ENCODE measurements around the gene MAPK11. TPM values are rescaled to one million over a fixed set of nuclear protein-coding genes. Genes with fewer than 3 reads are reported as not detected.

Gene MAPK11
- total RNA-seq, 1 donor: 1.3 TPM

GRCh38 chr22:50217543-50218152, 52.5 kb downstream of the MAPK11 start:
- H3K4me1 ChIP-seq (ENCODE audit: insufficient read depth, low read length): no peaks in the 10 kb centered on the region

DNA sequence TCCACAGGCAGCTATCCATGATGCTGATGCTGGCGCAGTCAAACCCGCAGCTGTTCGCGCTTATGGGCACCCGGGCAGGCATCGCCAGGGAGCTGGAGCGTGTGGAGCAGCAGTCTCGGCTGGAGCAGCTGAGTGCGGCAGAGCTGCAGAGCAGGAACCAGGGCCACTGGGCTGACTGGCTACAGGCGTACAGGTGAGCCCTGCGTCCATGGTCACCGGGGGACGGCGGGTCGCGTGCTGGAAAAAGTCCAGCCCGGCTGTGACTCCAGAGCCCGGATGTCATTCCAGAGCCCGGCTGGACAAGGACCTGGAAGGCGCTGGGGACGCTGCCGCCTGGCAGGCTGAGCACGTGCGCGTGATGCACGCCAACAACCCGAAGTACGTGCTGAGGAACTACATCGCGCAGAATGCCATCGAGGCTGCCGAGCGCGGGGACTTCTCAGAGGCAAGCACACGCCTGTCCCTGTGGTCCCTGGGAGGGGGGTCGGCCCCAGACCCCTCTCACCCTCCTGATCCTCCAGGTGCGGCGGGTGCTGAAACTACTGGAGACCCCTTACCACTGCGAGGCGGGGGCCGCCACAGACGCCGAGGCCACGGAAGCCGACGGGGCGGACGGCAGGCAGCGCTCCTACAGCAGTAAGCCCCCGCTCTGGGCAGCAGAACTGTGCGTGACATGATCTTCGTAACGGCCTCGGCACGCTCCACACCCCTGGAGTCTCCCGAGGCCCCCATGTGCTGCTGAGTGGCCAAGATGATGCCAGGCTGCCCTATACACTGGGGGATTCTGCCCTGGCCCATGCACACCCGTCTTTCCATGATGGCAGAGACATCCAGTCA, 53.3 kb downstream of the MAPK11 start:
- Histone ChIP-seq H3K4me1 (ENCODE audit: insufficient read depth, low read length) (no peaks in the 10 kb centered on the region), H3K4me3 (ENCODE audit: low read length) (no peak overlapping the region), H3K9me3 (ENCODE audit: low read depth, low read length) (no peaks in the 10 kb centered on the region), H3K27me3 (ENCODE audit: insufficient read depth, low read length) (no peaks in the 10 kb centered on the region)

More at GRCh38 chr22:50217543-50218152, 52.5 kb downstream of the MAPK11 start:
- Histone ChIP-seq H3K27me3 (ENCODE audit: insufficient read depth, low read length) (no peaks in the 10 kb centered on the region), H3K4me3 (ENCODE audit: low read length) (no peak overlapping the region), H3K9me3 (ENCODE audit: low read depth, low read length) (no peaks in the 10 kb centered on the region)

- no peaks in the 10 kb centered on the region for H3K4me1 ChIP-seq (ENCODE audit: insufficient read depth, low read length)
- no peaks in the 10 kb centered on the region for H3K27me3 ChIP-seq (ENCODE audit: insufficient read depth, low read length)
- H3K9me3 ChIP-seq (ENCODE audit: low read depth, low read length): no peaks in the 10 kb centered on the region
- no peak overlapping the region for H3K4me3 ChIP-seq (ENCODE audit: low read length)
Measured at GRCh38 chr22:50216055-50216683, 54.0 kb downstream of the MAPK11 start.

DNA sequence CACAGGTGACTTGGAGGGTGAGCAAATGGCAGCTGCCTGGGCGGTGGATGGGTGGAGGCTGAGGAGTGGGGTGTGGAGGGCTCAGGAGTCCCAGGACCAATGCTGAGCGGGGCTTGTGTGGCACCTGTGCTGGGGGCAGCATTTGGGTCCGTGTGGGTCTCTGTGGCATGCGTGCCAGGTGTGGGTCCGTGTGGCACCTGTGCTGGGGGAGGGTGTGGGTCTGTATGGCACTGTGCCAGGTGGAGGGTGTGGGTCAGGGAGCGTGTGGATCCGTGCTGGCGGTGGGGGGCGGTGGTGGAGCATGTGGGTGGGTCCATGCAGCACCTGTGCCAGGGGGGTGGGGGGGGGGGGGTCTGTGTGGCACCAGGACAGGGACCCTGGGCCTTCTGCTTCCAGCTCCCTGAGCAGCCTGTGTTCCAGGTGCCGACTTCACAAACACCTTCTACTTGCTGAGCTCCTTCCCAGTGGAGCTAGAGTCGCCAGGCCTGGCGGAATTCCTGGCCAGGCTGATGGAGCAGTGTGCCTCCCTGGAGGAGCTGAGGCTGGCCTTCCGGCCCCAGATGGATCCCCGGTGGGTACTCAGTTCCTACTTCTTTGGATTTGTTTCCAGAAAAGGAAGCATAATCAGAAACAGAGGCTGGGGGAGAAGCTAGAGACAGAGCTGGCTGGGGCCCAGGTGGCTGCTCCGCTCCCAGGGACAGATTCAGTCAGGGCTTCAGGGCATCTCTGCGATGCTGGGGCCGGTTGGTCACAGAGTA, 54.7 kb downstream of the MAPK11 start:
- Histone ChIP-seq H3K27me3 (ENCODE audit: insufficient read depth, low read length) (no peaks in the 10 kb centered on the region), H3K4me3 (ENCODE audit: low read length) (no peak overlapping the region), H3K9me3 (ENCODE audit: low read depth, low read length) (no peaks in the 10 kb centered on the region), H3K4me1 (ENCODE audit: insufficient read depth, low read length) (no peaks in the 10 kb centered on the region)

Other genes starting within 250 kb of the MAPK11 start
- not detected for gene TTLL8, start 212.1 kb downstream of the MAPK11 start, total RNA-seq
- gene MLC1, start 185.0 kb downstream of the MAPK11 start, total RNA-seq: 2.8 TPM
- gene MOV10L1, start 180.4 kb downstream of the MAPK11 start, total RNA-seq: not detected
- 0.94 TPM for gene PANX2, start 99.6 kb downstream of the MAPK11 start, total RNA-seq
- 44.0 TPM for gene TRABD, start 84.5 kb downstream of the MAPK11 start, total RNA-seq
- 11.8 TPM for gene SELENOO, start 69.4 kb downstream of the MAPK11 start, total RNA-seq
- 45.1 TPM for gene TUBGCP6, start 25.4 kb downstream of the MAPK11 start, total RNA-seq
- gene HDAC10, start 19.1 kb downstream of the MAPK11 start, total RNA-seq: 36.4 TPM
- gene MAPK12, start 8.7 kb downstream of the MAPK11 start, total RNA-seq: 0.73 TPM
- gene PLXNB2, start 37.3 kb upstream of the MAPK11 start, total RNA-seq: 66.0 TPM
- gene DENND6B, start 56.6 kb upstream of the MAPK11 start, total RNA-seq: 1.0 TPM
- gene PPP6R2, start 72.9 kb upstream of the MAPK11 start, total RNA-seq: 27.5 TPM
- 63.4 TPM for gene SBF1, start 204.7 kb upstream of the MAPK11 start, total RNA-seq
- gene ADM2, start 211.2 kb upstream of the MAPK11 start, total RNA-seq: 0.31 TPM
- gene MIOX, start 216.5 kb upstream of the MAPK11 start, total RNA-seq: not detected
- 22.8 TPM for gene LMF2, start 237.3 kb upstream of the MAPK11 start, total RNA-seq
- gene NCAPH2, start 237.8 kb upstream of the MAPK11 start, total RNA-seq: 40.6 TPM

All from mononuclear cell (primary cell).